ENCODE measurements around the gene ASXL3.

Gene ASXL3

DNA sequence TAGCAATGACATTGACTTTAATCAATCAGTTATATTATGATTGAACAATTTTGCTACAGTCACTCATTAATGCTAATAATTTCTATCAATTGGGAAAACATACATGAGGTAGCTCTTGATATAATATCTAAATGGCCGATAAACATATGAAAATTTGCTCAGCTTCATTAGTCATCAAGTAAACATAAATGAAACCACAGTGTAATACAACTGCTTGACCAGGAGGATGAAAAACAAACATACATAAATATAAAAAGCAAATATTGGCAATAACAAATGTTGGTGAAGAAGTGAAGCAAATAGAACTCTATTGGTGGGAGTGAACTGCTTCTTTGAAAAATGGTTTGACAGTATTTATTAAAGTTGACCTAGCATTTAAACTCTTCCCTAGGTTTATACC, 130.9 kb downstream of the ASXL3 start:
- H3K9ac ChIP-seq (ENCODE audit: low read length), result no peak overlapping the region
- WGBS (ENCODE audit: extremely low coverage, insufficient coverage, insufficient read length), result no CpG with 5 or more reads among the region's 1 CpG
- H3K27ac ChIP-seq (ENCODE audit: low read depth, low read length), result no peak overlapping the region

DNA sequence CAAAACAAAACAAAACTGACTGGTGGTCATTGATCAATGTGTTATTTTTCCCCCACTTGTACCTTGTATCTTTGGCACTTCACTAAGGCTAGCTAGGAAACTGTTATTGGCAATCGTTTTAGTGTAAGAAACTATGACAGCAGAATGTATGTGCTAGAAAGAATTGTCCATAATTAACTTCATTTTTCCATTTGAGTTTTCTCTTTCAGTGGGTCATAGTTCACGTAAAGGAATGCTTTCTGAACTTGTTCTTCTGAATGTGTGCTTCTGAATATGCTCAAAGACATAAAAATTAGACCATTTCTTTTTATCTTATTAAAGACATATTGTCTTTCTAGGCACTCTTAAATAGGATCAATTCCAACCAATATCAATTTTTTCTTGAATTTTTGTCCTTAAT, 132.2 kb downstream of the ASXL3 start:
- H3K14ac ChIP-seq (ENCODE audit: low read length), result no peak overlapping the region
- no peak overlapping the region for H4K91ac ChIP-seq (ENCODE audit: low read depth, low read length)
- no peak overlapping the region for H3K23ac ChIP-seq (ENCODE audit: low read length)
- H3K18ac ChIP-seq (ENCODE audit: low read length), result no peak overlapping the region
- no peak for DNase-seq
- no peak overlapping the region for H2BK120ac ChIP-seq (ENCODE audit: insufficient read depth, low read length, poor library complexity)
- H2AFZ ChIP-seq (ENCODE audit: insufficient read depth, low read length, poor library complexity), result no peak overlapping the region
- H3K79me1 ChIP-seq (ENCODE audit: low read length), result no peaks in the 10 kb centered on the region
- peaks cover 0 to 1% of the 10 kb centered on the region in 2 experiments for H3K36me3 ChIP-seq (ENCODE audit: control insufficient read depth in 1 of 2, insufficient read depth in 2 of 2, low read length in 2 of 2)
- H3K4me2 ChIP-seq (ENCODE audit: low read length), result no peak overlapping the region
- no peak overlapping the region for H3K4ac ChIP-seq (ENCODE audit: low read depth, low read length)
- H2BK12ac ChIP-seq (ENCODE audit: low read length), result no peak overlapping the region
- H3K4me3 ChIP-seq (ENCODE audit: low read depth, low read length), result no peak overlapping the region
- no peaks in the 10 kb centered on the region for H3K79me2 ChIP-seq (ENCODE audit: control insufficient read depth, insufficient read depth, low read length, poor library complexity)
- no peak overlapping the region for H2BK5ac ChIP-seq (ENCODE audit: low read depth, low read length, poor library complexity)
- no peaks in the 10 kb centered on the region for H3K9me3 ChIP-seq (ENCODE audit: insufficient read depth, low read depth, low read length)
- no peak overlapping the region for H4K8ac ChIP-seq (ENCODE audit: low read depth, low read length)
- no peaks in the 10 kb centered on the region for H3K27me3 ChIP-seq (ENCODE audit: insufficient read depth, low read length)
- H3K4me1 ChIP-seq (ENCODE audit: control insufficient read depth in 1 of 2, insufficient read depth in 2 of 2, low read length in 2 of 2), result no peaks in the 10 kb centered on the region
- no peak overlapping the region for H2AK5ac ChIP-seq (ENCODE audit: low read length)
- no CpG with 5 or more reads among the region's 2 CpGs for WGBS (ENCODE audit: extremely low coverage, insufficient coverage, insufficient read length)
- H3K27ac ChIP-seq (ENCODE audit: low read depth, low read length), result no peak overlapping the region
- H4K12ac ChIP-seq (ENCODE audit: low read depth, low read length), result no peak overlapping the region
- no peak overlapping the region for H3K9ac ChIP-seq (ENCODE audit: low read length)

More for the DNA sequence above, 130.9 kb downstream of the ASXL3 start:
- DNase-seq, result no peak
- no peak overlapping the region for H4K12ac ChIP-seq (ENCODE audit: low read depth, low read length)
- H3K79me2 ChIP-seq (ENCODE audit: control insufficient read depth, insufficient read depth, low read length, poor library complexity), result no peaks in the 10 kb centered on the region
- H4K8ac ChIP-seq (ENCODE audit: low read depth, low read length), result no peak overlapping the region
- peaks cover 0 to 1% of the 10 kb centered on the region in 2 experiments for H3K36me3 ChIP-seq (ENCODE audit: control insufficient read depth in 1 of 2, insufficient read depth in 2 of 2, low read length in 2 of 2)
- no peak overlapping the region for H2BK5ac ChIP-seq (ENCODE audit: low read depth, low read length, poor library complexity)
- no peak overlapping the region for H3K18ac ChIP-seq (ENCODE audit: low read length)
- H4K91ac ChIP-seq (ENCODE audit: low read depth, low read length), result no peak overlapping the region
- no peak overlapping the region for H3K14ac ChIP-seq (ENCODE audit: low read length)
- H3K79me1 ChIP-seq (ENCODE audit: low read length), result no peaks in the 10 kb centered on the region
- no peaks in the 10 kb centered on the region for H3K9me3 ChIP-seq (ENCODE audit: insufficient read depth, low read depth, low read length)
- H3K4me2 ChIP-seq (ENCODE audit: low read length), result no peak overlapping the region
- H3K4ac ChIP-seq (ENCODE audit: low read depth, low read length), result no peak overlapping the region
- H2AK5ac ChIP-seq (ENCODE audit: low read length), result no peak overlapping the region
- no peaks in the 10 kb centered on the region for H3K4me1 ChIP-seq (ENCODE audit: control insufficient read depth in 1 of 2, insufficient read depth in 2 of 2, low read length in 2 of 2)
- no peak overlapping the region for H3K4me3 ChIP-seq (ENCODE audit: low read depth, low read length)
- H3K23ac ChIP-seq (ENCODE audit: low read length), result no peak overlapping the region
- no peak overlapping the region for H2BK12ac ChIP-seq (ENCODE audit: low read length)
- H2BK120ac ChIP-seq (ENCODE audit: insufficient read depth, low read length, poor library complexity), result no peak overlapping the region
- no peaks in the 10 kb centered on the region for H3K27me3 ChIP-seq (ENCODE audit: insufficient read depth, low read length)
- H2AFZ ChIP-seq (ENCODE audit: insufficient read depth, low read length, poor library complexity), result no peak overlapping the region

DNA sequence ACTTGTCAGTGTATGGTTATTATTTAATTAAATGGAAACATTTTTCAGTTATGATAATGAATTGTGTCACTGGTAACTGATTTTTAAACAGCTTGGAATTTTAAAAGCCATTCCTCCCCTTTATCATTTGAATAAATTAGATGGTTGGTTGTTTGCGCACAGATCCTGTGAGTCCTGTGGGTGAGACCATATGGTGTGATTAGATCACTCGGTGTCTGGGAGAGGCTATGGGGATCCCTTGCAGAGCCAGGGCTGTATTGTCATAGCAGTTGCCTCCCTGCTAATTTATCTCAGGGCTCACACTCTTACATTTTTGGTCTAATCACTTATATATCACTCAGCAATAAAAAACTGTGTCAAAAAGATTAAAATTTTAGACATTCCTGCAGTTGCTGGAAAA, 133.5 kb downstream of the ASXL3 start:
- Histone ChIP-seq H3K14ac (ENCODE audit: low read length) (no peak overlapping the region), H2AK5ac (ENCODE audit: low read length) (no peak overlapping the region), H2BK5ac (ENCODE audit: low read depth, low read length, poor library complexity) (no peak overlapping the region), H3K9me3 (ENCODE audit: insufficient read depth, low read depth, low read length) (no peaks in the 10 kb centered on the region), H3K27me3 (ENCODE audit: insufficient read depth, low read length) (no peaks in the 10 kb centered on the region), H3K27ac (ENCODE audit: low read depth, low read length) (no peak overlapping the region), H2AFZ (ENCODE audit: insufficient read depth, low read length, poor library complexity) (no peak overlapping the region), H3K4me2 (ENCODE audit: low read length) (no peak overlapping the region), H4K8ac (ENCODE audit: low read depth, low read length) (no peak overlapping the region), H3K4me3 (ENCODE audit: low read depth, low read length) (no peak overlapping the region), H3K79me1 (ENCODE audit: low read length) (no peaks in the 10 kb centered on the region), H3K79me2 (ENCODE audit: control insufficient read depth, insufficient read depth, low read length, poor library complexity) (no peaks in the 10 kb centered on the region), H3K23ac (ENCODE audit: low read length) (no peak overlapping the region), H3K4ac (ENCODE audit: low read depth, low read length) (no peak overlapping the region), H2BK120ac (ENCODE audit: insufficient read depth, low read length, poor library complexity) (no peak overlapping the region), H2BK12ac (ENCODE audit: low read length) (no peak overlapping the region), H3K36me3 (ENCODE audit: control insufficient read depth in 1 of 2, insufficient read depth in 2 of 2, low read length in 2 of 2) (peaks cover 0 to 1% of the 10 kb centered on the region in 2 experiments), H3K9ac (ENCODE audit: low read length) (no peak overlapping the region), H3K4me1 (ENCODE audit: control insufficient read depth in 1 of 2, insufficient read depth in 2 of 2, low read length in 2 of 2) (no peaks in the 10 kb centered on the region), H4K91ac (ENCODE audit: low read depth, low read length) (no peak overlapping the region), H4K12ac (ENCODE audit: low read depth, low read length) (no peak overlapping the region), H3K18ac (ENCODE audit: low read length) (no peak overlapping the region)
- WGBS (ENCODE audit: extremely low coverage, insufficient coverage, insufficient read length), result no CpG with 5 or more reads among the region's 2 CpGs
- DNase-seq, result no peak

DNA sequence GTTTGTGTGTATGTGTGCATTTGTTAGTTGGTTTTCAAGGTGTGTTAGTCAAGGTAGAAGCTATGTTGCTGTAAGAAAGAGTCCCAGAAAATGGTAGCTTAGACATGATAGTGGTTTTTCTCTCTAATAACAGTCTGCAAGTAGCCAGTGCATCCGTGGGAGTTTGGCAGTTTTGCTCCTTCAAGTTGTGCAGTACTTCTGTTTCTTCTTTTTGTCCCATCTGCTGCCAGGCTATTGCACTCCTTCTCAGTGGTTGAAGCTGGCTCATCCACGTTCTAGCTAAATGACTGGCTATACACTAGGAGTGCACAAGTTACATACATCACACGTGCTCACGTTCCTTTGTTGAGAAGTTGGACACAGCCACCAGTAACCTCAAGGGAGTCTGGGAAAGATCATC, 134.7 kb downstream of the ASXL3 start:
- Histone ChIP-seq H3K9ac (ENCODE audit: low read length) (no peak overlapping the region), H4K12ac (ENCODE audit: low read depth, low read length) (no peak overlapping the region), H3K36me3 (ENCODE audit: control insufficient read depth in 1 of 2, insufficient read depth in 2 of 2, low read length in 2 of 2) (peaks cover 0 to 1% of the 10 kb centered on the region in 2 experiments), H3K9me3 (ENCODE audit: insufficient read depth, low read depth, low read length) (no peaks in the 10 kb centered on the region), H4K91ac (ENCODE audit: low read depth, low read length) (no peak overlapping the region), H3K27me3 (ENCODE audit: insufficient read depth, low read length) (no peaks in the 10 kb centered on the region), H3K4me3 (ENCODE audit: low read depth, low read length) (no peak overlapping the region), H3K79me1 (ENCODE audit: low read length) (no peaks in the 10 kb centered on the region), H3K79me2 (ENCODE audit: control insufficient read depth, insufficient read depth, low read length, poor library complexity) (no peaks in the 10 kb centered on the region), H2AFZ (ENCODE audit: insufficient read depth, low read length, poor library complexity) (no peak overlapping the region), H2AK5ac (ENCODE audit: low read length) (no peak overlapping the region), H3K4ac (ENCODE audit: low read depth, low read length) (no peak overlapping the region), H2BK120ac (ENCODE audit: insufficient read depth, low read length, poor library complexity) (no peak overlapping the region), H3K27ac (ENCODE audit: low read depth, low read length) (no peak overlapping the region), H2BK5ac (ENCODE audit: low read depth, low read length, poor library complexity) (no peak overlapping the region), H3K4me2 (ENCODE audit: low read length) (no peak overlapping the region), H2BK12ac (ENCODE audit: low read length) (no peak overlapping the region), H3K23ac (ENCODE audit: low read length) (peak overlapping the region; percentile 73), H3K18ac (ENCODE audit: low read length) (no peak overlapping the region), H3K14ac (ENCODE audit: low read length) (no peak overlapping the region), H4K8ac (ENCODE audit: low read depth, low read length) (no peak overlapping the region), H3K4me1 (ENCODE audit: control insufficient read depth in 1 of 2, insufficient read depth in 2 of 2, low read length in 2 of 2) (no peaks in the 10 kb centered on the region)
- WGBS (ENCODE audit: extremely low coverage, insufficient coverage, insufficient read length), result no CpG with 5 or more reads among the region's 4 CpGs
- DNase-seq, result no peak

All from trophoblast cell (in vitro differentiated cells and primary cell).